Endothelial cell of umbilical vein (primary cell): ENCODE results near the gene MOAP1. TPM values are rescaled to one million over a fixed set of nuclear protein-coding genes. Genes with fewer than 3 reads are reported as not detected.

Experiments used
- BruUV-seq: library from RNA; stranded (reverse); fragments of 400-500 nt; replicated peaks from 2 replicates; lab custom pipeline; 2021; lab: Mats Ljungman, UMichigan
- CTCF ChIA-PET: fragments of 300-600, 350-600 bp; sonication (Branson Sonifier 250); formaldehyde crosslinking; loops from one replicate; lab custom pipeline; 2021; ENCODE audit warnings: antibody characterized with exemption, inconsistent platforms; lab: Charles Lee
- POLR2A ChIA-PET: fragments of 300-600, 350-600 bp; sonication (Branson Sonifier 250); formaldehyde crosslinking; loops from one replicate; lab custom pipeline; 2021; ENCODE audit warnings: antibody characterized with exemption, inconsistent platforms; lab: Charles Lee
- DNase-seq: peaks from one replicate; pipeline ENCODE4 v3.0.0-alpha.2; 2011; ENCODE audit warnings: low read depth, low spot score
- FAIRE-seq: peaks from 2 replicates; lab custom pipeline; 2011; peaks lifted over from hg19 to GRCh38; lab: Jason Lieb, UNC
- H2AFZ ChIP-seq: 2 replicates; pipeline ENCODE4 v1.6.0; 2012; ENCODE audit warnings: low read depth, low read length, control low read depth, inconsistent platforms
- H3K27ac ChIP-seq: 2 replicates; pipeline ENCODE4 v1.5.1; 2011; ENCODE audit warnings: low read depth, mild to moderate bottlenecking, control low read depth, low read length, moderate library complexity; ENCODE audit not compliant: insufficient read depth
- H3K27me3 ChIP-seq, 2 experiments: 2 replicates each; pipeline versions ENCODE4 v1.6.0 to v1.6.1; 2011; ENCODE audit warnings: low read length in 2 of 2, mixed read lengths in 1 of 2; ENCODE audit not compliant: control insufficient read depth in 2 of 2, insufficient read depth in 2 of 2
- H3K36me3 ChIP-seq, 2 experiments: 2 replicates in 1 of 2; 3 replicates in 1 of 2; pipeline ENCODE4 v1.5.1; 2011; ENCODE audit warnings: low read length in 2 of 2, mild to moderate bottlenecking in 1 of 2, moderate library complexity in 1 of 2; ENCODE audit not compliant: control insufficient read depth in 2 of 2, insufficient read depth in 2 of 2; ENCODE audit errors: extremely low read depth in 1 of 2
- H3K4me1 ChIP-seq: 3 replicates; pipeline ENCODE4 v1.5.1; 2011; ENCODE audit warnings: mild to moderate bottlenecking, low read length; ENCODE audit not compliant: control insufficient read depth, insufficient read depth; ENCODE audit errors: extremely low read depth
- H3K4me2 ChIP-seq: 2 replicates; pipeline ENCODE4 v1.6.1; 2011; ENCODE audit warnings: low read length, control low read depth, mixed read lengths; ENCODE audit not compliant: insufficient read depth
- H3K4me3 ChIP-seq, 3 experiments: fragments of 200-600 bp in 1 of 3; sonication (generic), shearing (Covaris generic) in 1 of 3; replicated peaks in 1 of 3; 2 replicates each; pipeline ENCODE4 v1.5.1; 2011 to 2016; ENCODE audit warnings: control low read depth in 3 of 3, low read length in 3 of 3, mild to moderate bottlenecking in 2 of 3, inconsistent platforms in 1 of 3, low read depth in 1 of 3, moderate library complexity in 1 of 3; ENCODE audit not compliant: insufficient read depth in 1 of 3
- H3K79me2 ChIP-seq: 2 replicates; pipeline ENCODE4 v1.6.0; 2012; ENCODE audit warnings: low read length, inconsistent platforms; ENCODE audit not compliant: control insufficient read depth, insufficient read depth
- H3K9ac ChIP-seq: replicated peaks from 2 replicates; pipeline ENCODE3; 2011; ENCODE audit warnings: low read length, control low read depth; ENCODE audit not compliant: insufficient read depth; ENCODE audit errors: extremely low read depth
- H3K9me1 ChIP-seq: replicated peaks from 3 replicates; pipeline ENCODE4 v1.6.0; 2011; ENCODE audit warnings: mild to moderate bottlenecking, low read length; ENCODE audit not compliant: control insufficient read depth, insufficient read depth; ENCODE audit errors: extremely low read depth
- H3K9me3 ChIP-seq: replicated peaks from 2 replicates; pipeline ENCODE4 v1.5.1; 2012; ENCODE audit warnings: low read length, inconsistent platforms; ENCODE audit not compliant: control insufficient read depth, insufficient read depth
- H4K20me1 ChIP-seq: replicated peaks from 2 replicates; pipeline ENCODE3; 2011; ENCODE audit warnings: mild to moderate bottlenecking, low read length; ENCODE audit not compliant: control insufficient read depth, insufficient read depth; ENCODE audit errors: extremely low read depth
- FOS ChIP-seq: IDR thresholded peaks from 2 replicates; pipeline ENCODE4 v1.6.1; 2011; ENCODE audit warnings: mild to moderate bottlenecking, low read length, moderate library complexity, borderline replicate concordance; ENCODE audit not compliant: insufficient read depth
- JUN ChIP-seq: IDR thresholded peaks from 2 replicates; pipeline ENCODE4 v1.6.1; 2011; ENCODE audit warnings: borderline replicate concordance, low read depth; ENCODE audit not compliant: insufficient read length, insufficient read depth
- dilution Hi-C: fragments of 300-500 bp; cut with MboI; formaldehyde crosslinking; loops from one replicate; pipeline ENCODE4 v1.15.0; 2019; ENCODE audit warnings: low sequenced_read_pairs; ENCODE audit not compliant: extremely low pct_ligation_motif_present
- intact Hi-C: fragments of 100-400 bp; cut with micrococcal nuclease; formaldehyde crosslinking; loops from one replicate; pipeline ENCODE4 v1.10.0; 2022
- polyA plus RNA-seq, 4 experiments: library from polyadenylated mRNA; depleted of rRNA in 3 of 4; stranded (reverse) in 3 of 4; unstranded in 1 of 4; fragments of >200 nt; gene quantifications; 2 replicates each; pipeline versions ENCODE4 v1.2.1 to v1.2.3, GENCODE V29; 2011 to 2012; ENCODE audit warnings: missing spikeins in 1 of 4
- total RNA-seq: library from RNA; stranded (reverse); gene quantifications from 2 replicates; pipeline ENCODE4 v1.2.3, GENCODE V29; 2021

MOAP1 gene
- total and polyA plus RNA-seq, 2 donors (not counting 3 experiments of a cell fraction or from before 2014, with no cell fraction given), result 15.0 to 21.0 TPM

- dilution Hi-C loops, result no loop called here
Observed at GRCh38 chr14:93185349-93185720, 638 bp upstream of the MOAP1 start.

DNA sequence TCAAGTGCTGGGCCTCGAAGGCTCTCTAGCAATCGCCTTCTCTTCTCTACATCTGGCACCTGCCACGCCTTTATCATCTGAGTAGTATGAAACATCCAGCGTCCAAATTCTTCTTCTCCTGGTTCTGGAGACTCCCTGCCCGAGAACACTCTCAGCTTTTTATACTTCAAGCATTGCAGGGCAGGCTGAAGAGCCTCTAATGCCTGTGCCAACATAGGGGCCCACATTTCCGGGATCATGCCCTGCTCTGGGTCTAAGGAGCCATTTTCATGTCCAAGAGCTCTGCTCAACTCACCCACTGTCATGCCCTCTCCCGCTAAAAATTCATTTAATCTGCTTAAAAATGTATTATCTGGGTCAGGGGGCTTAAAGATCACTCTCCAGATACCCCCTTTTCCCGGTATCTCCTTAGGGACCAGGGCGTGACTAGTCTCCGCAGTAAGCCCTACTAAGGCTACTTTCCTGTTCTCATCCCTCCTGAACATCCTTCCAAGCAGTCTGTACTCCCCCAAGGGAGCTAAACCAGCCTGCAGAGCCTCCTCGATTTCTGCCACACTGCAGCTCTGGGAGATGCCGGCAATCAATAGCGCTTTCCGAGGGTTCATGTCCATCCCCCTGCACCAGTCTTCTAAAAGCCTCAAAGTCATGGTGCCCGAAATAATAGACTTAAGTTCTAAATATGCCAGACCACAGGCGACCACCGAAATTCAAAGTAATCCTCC is 940 bp downstream of the MOAP1 start:
- Histone ChIP-seq H3K9me3 (no peaks in the 10 kb centered on the region), H3K4me3 (peak overlapping the region; percentile 57 to 65 (median 58)), H3K4me1 (peaks cover 21% of the 10 kb centered on the region), H3K27ac (peak overlapping the region; percentile 92), H2AFZ (peak overlapping the region; percentile 84), H4K20me1 (no peaks in the 10 kb centered on the region), H3K27me3 (no peaks in the 10 kb centered on the region), H3K79me2 (peaks cover 18% of the 10 kb centered on the region), H3K4me2 (peak overlapping the region; percentile 75), H3K9ac (peak overlapping the region; percentile 90), H3K9me1 (no peaks in the 10 kb centered on the region), H3K36me3 (no peaks in the 10 kb centered on the region)
- intact Hi-C loops (loop anchor here (1.0 to 10.0 kb wide), 2 partner anchors 150 to 1079 kb away; partner anchors contain the start of genes ATXN3 and BTBD7), dilution Hi-C loops (no loop called here)
- no peak for TF ChIP-seq JUN
- TF ChIP-seq FOS, result no peak
- BruUV-seq, result TSS peak; percentile 50
- ChIA-PET CTCF (interaction anchor here (1.4 to 3.5 kb wide), 5 partner anchors 23 to 232 kb away, joined by 4 to 33 read pairs (median 9); partner anchors contain the start of genes GON7 and UBR7), POLR2A (interaction anchor here (2.1 kb wide), 1 partner anchor 23 kb away, joined by 8 read pairs; the partner anchor contains the start of genes GON7 and UBR7)
- no peak for FAIRE-seq
- DNase-seq, result no peak

More at GRCh38 chr14:93185349-93185720, 638 bp upstream of the MOAP1 start:
- Histone ChIP-seq H3K9me3 (no peaks in the 10 kb centered on the region), H3K9me1 (no peaks in the 10 kb centered on the region), H3K4me1 (peaks cover 21% of the 10 kb centered on the region), H3K27me3 (no peaks in the 10 kb centered on the region), H4K20me1 (no peaks in the 10 kb centered on the region), H3K4me3 (peak overlapping the region; percentile 58 to 98 (median 96)), H3K4me2 (peak overlapping the region; percentile 99), H3K9ac (peak overlapping the region; percentile 90), H3K79me2 (peaks cover 18% of the 10 kb centered on the region), H3K36me3 (no peaks in the 10 kb centered on the region), H3K27ac (peak overlapping the region; percentile 98), H2AFZ (peak overlapping the region; percentile 91)
- CTCF ChIA-PET, result interaction anchor here (0.8 to 3.5 kb wide), 11 partner anchors 8 to 434 kb away, joined by 3 to 33 read pairs (median 5); partner anchors contain the start of genes GON7 and UBR7
- no peak for DNase-seq
- no peak for FAIRE-seq
- TSS peak; percentile 51 for BruUV-seq
- TF ChIP-seq FOS (no peak), JUN (no peak)
- intact Hi-C loops, result loop anchor here (1.0 to 10.0 kb wide), 2 partner anchors 22 to 1081 kb away; partner anchors contain the start of genes ATXN3, GON7 and UBR7
- POLR2A ChIA-PET, result interaction anchor here (0.6 to 2.1 kb wide), 3 partner anchors 22 to 284 kb away, joined by 3 to 8 read pairs (median 4); partner anchors contain the start of genes GON7 and UBR7
